ENCODE measurements around the gene LMX1A. TPM values are rescaled to one million over a fixed set of nuclear protein-coding genes. Genes with fewer than 3 reads are reported as not detected.

Gene LMX1A
- total and polyA plus RNA-seq, 2 of the 13 experiments (the other 11 are each of a cell fraction or from before 2014, with no cell fraction given) = 0.07 TPM; not detected in 1

- TF ChIP-seq MTERF4 (CRISPR knock-in tag; IDR thresholded peaks at IDR 0.05) (no peak), ZNF180 (CRISPR knock-in tag; IDR thresholded peaks at IDR 0.05; ENCODE audit: borderline replicate concordance, low read depth) (no peak), ELF3 (CRISPR knock-in tag; IDR thresholded peaks at IDR 0.05) (no peak), SRSF4 (IDR thresholded peaks at IDR 0.05; ENCODE audit: low read depth, low read length, poor library complexity, severe bottlenecking) (no peak), NKX3-1 (CRISPR knock-in tag; IDR thresholded peaks at IDR 0.05) (no peak), ZNF446 (CRISPR knock-in tag; IDR thresholded peaks at IDR 0.05) (no peak), ZNF24 (IDR thresholded peaks at IDR 0.05) (no peak), POGZ (CRISPR knock-in tag; IDR thresholded peaks at IDR 0.05) (peak; percentile 84), PAF1 (CRISPR knock-in tag; IDR thresholded peaks at IDR 0.05) (no peak), NFRKB (IDR thresholded peaks at IDR 0.05) (no peak), JUND (CRISPR knock-in tag; IDR thresholded peaks at IDR 0.05) (no peak), DNMT3B (CRISPR knock-in tag; conservative IDR thresholded peaks at IDR 0.05) (no peak), TRIM24 (CRISPR knock-in tag; IDR thresholded peaks at IDR 0.05) (no peak), ZNF768 (CRISPR knock-in tag; IDR thresholded peaks at IDR 0.05) (no peak), ZKSCAN5 (CRISPR knock-in tag; IDR thresholded peaks at IDR 0.05) (no peak), PATZ1 (CRISPR knock-in tag; IDR thresholded peaks at IDR 0.05) (peak; percentile 54; the same call in 1 of the 2 replicates), SP2 (CRISPR knock-in tag; IDR thresholded peaks at IDR 0.05) (no peak), RAD51 (IDR thresholded peaks at IDR 0.05; ENCODE audit: borderline replicate concordance) (no peak), ATRX (CRISPR knock-in tag; IDR thresholded peaks at IDR 0.05; ENCODE audit: borderline replicate concordance) (no peak), ZNF275 (CRISPR knock-in tag; IDR thresholded peaks at IDR 0.05; ENCODE audit: borderline replicate concordance) (no peak), CREB3 (CRISPR knock-in tag; IDR thresholded peaks at IDR 0.05) (no peak), GATAD1 (CRISPR knock-in tag; IDR thresholded peaks at IDR 0.05) (no peak), ZNF12 (CRISPR knock-in tag; IDR thresholded peaks at IDR 0.05) (no peak), ZNF747 (CRISPR knock-in tag; IDR thresholded peaks at IDR 0.05; ENCODE audit: borderline replicate concordance) (no peak), NCOA1 (CRISPR knock-in tag; IDR thresholded peaks at IDR 0.05) (no peak), REL (CRISPR knock-in tag; conservative IDR thresholded peaks at IDR 0.05) (no peak), EP300 (IDR thresholded peaks at IDR 0.05; ENCODE audit: low read depth in 2 of 2, low read length in 2 of 2) (peak in 1 of 2 experiments; percentile 87; a peak in 3 of 4 replicates), EP300 (CRISPR knock-in tag; IDR thresholded peaks at IDR 0.05; ENCODE audit: borderline replicate concordance) (no peak), U2AF2 (IDR thresholded peaks at IDR 0.05; ENCODE audit: low read depth, low read length) (no peak), PHB2 (IDR thresholded peaks at IDR 0.05; ENCODE audit: partially characterized antibody) (no peak), GTF2F1 (IDR thresholded peaks at IDR 0.05; ENCODE audit: low read length) (no peak)
Observed at GRCh38 chr1:165253818-165254254, 102.7 kb downstream of the LMX1A start (continued).
